ENCODE results near the gene TXNRD3.
"Not testable (repeated sequence)": the region's sequence is repeated elsewhere in the genome, so short reads cannot be mapped to it uniquely, and the experiment has no call there.

Gene TXNRD3

DNA sequence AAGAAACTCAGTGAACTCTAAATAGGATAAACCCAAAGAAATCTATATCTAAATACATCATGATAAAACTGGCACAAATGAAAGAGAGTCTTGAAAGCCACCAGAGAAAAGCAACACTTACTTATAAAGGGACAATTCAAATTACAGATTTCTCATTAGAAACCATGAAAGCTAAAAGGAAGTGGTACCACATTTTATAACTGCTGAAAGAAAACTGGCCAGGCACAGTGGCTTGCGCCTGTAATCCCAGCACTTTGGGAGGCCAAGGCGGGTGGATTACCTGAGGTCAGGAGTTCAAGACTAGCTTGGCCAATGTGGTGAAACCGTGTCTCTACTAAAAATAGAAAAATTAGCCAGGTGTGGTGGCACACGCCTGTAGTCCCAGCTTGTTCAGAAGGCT lies 59.4 kb downstream of the TXNRD3 start:
- DNase-seq (ENCODE audit: low spot score) = not testable (repeated sequence)

DNA sequence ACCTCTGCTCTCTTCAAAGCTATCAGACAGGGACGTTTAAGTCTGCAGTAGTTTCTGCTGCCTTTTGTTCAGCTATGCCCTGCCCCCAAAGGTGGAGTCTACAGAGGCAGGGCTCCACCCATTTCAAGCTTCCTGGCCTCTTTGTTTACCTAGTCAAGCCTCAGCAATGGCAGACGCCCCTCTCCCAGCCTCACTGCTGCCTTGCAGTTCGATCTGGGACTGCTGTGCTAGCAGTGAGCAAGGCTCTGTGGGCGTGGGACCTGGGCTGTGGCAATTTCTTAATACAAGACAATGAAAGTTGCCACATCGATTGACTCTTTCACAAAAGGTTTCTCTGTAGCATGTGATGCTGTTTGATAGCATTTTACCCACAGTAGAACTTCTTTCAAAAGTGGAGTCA lies 63.4 kb downstream of the TXNRD3 start:
- not testable (repeated sequence) for DNase-seq (ENCODE audit: low spot score)

DNA sequence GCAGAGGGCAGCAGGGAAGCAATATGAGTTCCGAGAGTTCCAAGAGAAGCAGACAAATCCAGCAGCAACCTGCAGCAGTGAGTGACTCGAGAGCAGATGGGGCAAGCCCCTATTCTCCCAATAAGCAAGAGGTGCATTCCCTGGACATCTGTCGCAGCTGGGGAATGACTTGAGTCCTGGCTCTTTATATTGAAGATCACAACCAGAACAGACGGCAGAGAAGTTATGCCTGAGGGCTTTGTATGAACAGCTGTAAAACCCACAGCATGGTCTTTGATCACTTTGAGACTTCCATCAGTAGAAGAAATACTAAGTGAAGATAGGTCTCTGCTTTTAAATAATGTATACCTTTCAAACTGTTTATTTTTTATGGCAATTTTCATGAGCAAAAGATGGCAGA lies 72.6 kb downstream of the TXNRD3 start:
- no peak for DNase-seq (ENCODE audit: low spot score)

DNA sequence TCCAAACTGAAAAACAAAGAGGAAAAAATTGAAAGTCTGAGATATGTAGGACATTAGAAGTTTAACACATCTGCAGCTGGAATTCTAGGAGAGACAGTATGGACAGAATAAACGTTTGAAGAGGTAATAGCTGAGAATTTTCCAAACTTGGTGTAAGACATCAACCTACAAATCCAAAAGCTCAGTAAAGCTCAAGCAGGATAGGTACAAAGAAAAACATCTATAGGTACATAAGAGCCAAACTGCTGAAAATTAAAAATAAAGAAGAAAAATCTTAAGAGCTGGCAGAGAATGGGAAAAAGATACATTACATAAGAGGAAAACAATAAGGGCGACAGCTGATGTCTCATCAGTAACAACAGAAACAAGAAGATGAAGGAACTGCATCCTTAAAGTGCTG lies 73.4 kb downstream of the TXNRD3 start:
- no peak for DNase-seq (ENCODE audit: low spot score)

DNA sequence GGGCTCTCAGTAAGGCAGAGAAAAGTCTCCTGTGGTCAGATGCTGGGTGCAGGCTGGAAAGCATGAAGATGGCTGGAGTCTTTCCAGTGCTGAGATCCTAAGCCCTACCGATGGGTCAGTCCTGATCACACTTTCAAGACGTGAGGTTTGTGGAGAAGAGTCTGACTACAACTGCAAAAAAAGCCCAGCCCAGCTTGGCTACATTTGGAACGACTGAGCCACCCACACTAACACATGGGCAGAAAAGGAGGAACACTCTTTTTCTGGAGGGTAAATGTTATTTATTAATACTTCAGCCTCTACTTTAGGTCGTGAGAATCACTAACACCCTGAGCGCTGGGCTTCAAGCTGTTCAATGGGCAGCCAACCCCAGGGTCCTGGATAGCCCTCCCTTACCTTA lies 74.2 kb downstream of the TXNRD3 start:
- no peak for DNase-seq (ENCODE audit: low spot score)

DNA sequence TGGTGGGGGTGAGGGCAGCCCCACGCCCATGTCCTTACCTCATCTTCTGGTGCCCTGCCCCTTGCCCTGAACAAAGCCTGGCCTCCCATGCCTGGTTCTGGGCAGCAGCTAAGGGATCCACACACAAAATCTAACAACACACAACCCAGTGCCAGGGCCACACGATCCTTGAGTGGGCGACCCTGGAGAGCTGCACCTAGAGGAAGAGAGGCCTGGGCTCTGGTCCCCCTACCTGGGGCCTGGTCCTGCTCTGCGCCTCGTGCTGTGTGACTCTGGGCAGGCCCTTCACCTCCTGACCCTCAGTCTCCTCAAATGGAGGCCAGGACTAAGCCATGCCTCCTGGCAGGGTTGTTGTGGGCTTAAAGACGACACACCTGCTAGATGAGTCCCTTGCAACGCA lies 76.2 kb downstream of the TXNRD3 start:
- DNase-seq (ENCODE audit: low spot score) = no peak

DNA sequence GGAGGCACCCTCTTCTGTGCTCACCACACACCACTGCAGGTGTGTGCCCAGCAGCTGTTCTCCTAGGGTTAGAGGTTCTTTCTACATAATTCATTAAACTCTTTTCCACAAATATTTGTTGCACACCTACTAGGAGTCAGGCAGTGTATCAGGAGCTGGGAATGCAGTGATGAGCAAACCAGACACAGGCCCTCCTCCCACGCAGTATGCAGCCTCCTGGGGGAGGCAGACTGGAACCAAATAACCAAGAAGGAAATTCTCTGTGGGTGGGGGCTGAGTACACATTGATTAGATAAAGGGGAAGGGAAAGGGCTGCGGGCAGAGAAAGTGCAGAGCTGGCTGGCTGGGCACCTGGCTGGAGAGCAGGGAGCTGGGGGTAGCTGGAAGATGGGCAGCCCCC lies 77.7 kb downstream of the TXNRD3 start:
- no peak for DNase-seq (ENCODE audit: low spot score)

DNA sequence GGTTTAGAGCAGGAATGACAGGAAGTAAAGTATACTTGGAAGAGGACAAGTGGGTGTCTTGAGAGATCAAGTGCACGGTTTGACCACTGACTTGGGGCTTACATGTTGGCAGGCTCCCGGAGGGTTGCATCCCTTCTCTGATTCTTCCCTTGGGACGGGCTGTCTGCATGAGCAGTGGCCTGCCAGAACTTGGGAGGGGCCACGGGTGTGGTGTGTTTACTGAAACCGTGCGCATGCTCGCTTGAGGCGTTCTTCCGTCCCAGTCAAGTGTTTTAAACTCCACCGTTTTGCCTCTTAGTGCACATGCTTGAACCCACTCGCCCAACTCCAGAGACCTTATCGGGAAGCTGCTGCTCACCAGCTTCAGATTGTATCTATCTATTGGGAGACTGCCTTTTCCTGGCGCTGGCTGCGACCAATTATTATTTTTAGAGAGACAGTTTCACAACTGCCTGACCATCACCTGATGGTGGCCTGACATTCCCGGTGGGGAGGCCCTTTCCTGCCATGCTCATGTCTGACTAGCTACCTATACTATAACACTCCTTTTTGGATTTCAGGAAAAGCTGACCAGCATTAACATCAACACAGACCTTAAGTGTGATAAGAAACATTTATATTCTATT lies 81.3 kb downstream of the TXNRD3 start:
- DNase-seq (ENCODE audit: low spot score) = no peak

DNA sequence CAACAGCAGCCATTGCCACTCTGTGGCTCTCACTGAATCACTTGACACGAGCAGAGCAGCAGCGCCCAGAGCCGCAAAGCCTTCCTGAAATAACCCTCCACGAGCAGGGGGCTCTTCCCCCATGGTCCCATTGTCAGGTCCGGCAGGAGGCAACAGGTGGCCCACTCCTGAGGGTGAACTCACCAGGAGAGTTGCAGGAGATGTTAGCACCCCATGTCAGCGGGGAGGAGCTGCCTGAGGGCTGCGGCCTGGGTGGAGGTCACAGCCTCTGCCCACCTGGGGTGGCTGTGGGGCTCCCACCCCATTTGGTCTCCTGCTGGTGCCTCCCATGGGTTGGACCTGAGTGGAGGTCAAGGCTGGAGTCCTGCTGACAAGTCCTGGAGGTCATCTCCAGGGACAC lies 83.8 kb downstream of the TXNRD3 start:
- DNase-seq (ENCODE audit: low spot score) = no peak

DNA sequence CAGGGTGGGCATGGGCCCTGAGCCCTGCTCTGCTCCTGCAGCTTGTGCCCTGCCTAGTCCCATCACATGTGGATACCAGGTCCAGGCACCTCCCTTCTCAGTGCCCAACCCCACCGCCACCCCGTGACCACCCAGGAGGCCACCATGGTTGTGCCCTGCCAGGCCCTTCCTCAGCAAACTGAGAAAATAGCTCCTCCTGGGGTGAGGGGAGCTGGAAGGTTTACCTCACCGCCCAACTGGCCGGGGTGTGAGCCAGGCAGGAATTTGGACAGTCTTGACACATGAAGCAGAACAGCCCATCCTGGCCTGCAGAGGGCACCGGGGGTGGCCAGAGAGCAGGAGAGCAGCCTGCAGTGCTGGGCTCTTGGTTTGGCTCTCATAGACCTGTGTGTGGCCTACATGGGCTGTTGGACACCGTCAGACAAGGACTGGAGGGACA lies 84.8 kb downstream of the TXNRD3 start:
- no peak for DNase-seq (ENCODE audit: low spot score)

DNA sequence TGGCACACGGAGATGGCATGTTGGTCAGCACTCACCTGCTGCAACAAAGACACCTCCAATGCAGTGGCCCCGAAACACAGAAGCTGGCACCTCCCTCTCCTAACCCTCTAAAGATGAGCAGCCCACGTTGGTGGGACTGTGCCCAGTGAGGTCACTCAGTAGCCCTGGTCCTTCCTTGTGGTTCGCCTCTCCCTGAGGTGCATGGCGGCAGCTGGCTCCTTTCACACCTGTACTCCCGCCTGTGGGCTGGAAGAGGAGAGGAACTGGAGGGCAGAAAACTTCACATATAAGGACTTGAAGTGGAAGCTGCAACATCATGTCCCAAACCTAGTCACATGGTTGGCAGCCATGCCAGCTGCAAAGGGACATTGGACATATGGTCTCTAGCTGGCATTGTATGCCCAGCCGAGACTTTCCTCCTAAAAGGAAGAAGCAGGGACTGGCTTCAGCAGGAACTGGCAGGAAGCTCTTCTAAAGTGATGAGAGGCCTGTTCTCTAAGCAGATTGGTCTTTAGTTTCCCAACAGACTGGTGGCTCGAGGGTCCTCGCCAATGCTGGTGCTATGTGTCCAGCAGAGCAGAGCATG lies 85.4 kb downstream of the TXNRD3 start:
- no peak for DNase-seq (ENCODE audit: low spot score)

DNA sequence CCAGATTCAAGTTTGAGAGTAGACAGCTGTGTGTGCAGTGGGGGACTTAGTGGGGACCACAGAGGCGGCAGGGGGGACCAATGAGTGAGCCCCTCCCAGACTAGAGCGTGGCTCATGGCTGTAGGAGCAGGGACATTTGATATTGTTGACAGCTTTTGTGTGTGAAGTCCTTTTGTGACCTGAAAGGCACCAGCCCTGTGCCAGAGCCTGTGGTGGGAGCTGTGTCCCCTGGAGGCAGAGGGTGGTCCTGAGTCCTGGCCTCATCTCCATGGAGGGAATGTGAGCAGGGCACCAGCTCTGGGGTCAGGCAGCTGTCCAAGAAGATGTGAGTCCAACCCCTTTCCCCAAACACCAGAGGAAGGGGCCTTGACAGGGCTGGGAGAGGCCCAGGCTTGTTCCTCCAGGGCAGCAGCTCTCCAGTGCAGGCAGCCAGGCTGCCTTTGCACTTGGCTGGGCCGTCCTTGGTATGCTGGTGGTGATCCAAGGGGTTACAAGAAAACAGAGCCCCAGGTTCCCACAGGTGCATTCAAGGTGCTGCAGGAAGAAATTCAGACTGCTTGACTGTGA lies 86.1 kb downstream of the TXNRD3 start:
- DNase-seq (ENCODE audit: low spot score) = no peak

DNA sequence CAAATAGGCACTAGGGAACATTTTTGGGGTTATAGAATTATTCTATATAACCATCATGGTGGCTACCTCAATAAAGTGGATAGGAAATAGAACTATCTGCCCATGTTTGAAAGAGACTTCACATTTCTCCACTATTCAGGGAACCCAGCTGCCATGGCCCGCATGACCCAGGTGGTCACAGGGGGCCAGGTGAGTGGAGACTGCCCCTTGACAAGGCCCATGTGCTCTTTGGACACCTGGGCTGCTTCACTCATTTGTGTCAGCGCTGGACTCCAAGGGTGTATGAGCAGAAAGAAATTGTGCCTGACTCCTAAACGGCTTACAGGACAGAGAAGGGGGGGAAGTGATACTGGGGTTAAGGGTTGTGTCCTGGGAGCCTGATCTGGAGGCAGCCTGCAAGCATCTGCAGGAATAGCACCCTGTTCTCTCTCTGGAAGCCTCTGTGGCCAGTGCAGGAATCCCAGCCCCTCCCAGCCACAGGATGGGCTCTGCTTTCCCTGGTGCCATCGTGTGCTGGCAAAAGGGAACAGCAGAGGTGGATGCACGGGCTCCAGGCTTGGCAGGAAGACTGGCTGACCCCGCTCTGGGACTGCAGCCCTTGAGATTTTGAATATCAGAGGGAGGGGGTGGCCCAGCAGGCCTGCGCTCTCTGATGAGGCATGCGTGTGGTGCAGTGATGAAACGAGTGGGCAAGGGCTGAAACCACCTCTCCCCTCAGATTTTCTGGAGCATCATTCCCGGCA lies 87.1 kb downstream of the TXNRD3 start:
- no peak for DNase-seq (ENCODE audit: low spot score)

DNA sequence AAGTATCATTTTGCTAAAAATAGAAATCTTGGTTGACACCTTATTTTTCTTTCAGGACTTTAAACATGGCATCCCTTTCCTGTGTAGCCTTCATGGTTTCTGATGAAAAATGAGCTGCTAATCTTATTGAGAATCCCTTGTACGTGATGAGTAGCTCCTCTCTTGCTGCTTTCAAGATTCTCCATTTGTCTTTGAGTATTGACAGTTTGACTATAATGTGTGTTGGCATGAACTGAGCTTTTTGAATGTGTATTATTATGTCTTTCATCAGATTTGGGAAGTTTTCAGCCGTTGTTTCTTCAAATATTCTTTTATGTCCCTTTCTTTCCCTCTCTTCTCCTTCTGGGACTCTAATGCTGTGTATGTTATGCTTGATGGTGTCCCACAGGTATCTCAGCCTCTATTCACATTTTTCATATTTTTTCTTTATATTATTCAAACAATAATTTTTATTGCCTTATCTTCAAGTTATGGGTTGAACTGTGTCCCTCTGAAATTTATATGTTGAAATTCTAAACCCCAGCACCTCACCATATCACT lies 92.1 kb downstream of the TXNRD3 start:
- DNase-seq (ENCODE audit: low spot score) = no peak

DNA sequence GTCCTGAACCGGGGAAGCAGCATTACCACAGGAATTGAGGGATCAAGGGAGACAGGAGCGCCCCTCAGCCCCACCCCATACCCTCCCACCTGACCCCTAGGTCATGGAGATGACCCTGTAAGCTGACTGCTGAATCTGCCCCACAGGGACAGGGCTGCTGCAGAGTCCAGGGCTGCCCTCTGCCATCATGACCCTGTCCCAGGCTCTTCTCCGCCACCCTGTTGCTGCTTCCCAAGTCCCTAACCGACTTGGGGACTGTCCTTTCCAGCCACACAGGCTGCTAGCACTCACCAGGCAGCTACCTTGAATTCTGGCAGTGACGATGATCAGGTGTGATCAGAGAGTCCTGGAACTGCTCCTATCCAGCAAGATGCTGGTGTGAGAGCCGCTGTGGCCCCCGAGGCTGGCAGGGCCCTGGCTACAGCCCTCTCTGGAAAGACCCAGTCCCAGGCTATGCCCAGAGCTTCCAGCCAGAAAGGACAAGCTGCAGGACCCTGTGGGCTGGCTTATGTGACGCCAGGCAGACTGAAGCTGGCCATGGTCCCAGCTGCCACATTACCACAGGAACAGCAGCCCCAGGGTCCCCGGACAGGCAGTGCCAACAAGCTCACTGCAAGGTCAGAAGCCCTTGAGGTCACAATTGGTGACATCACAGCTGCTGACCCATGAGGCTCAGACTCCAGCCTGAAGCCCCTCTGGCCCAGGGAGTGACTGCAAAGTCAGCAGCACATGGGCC lies 96.4 kb downstream of the TXNRD3 start, which contains the start of gene C3orf22:
Gene C3orf22 (minus strand): TSS at position 597 of the 736 bp plus-strand sequence. CDS start 5,542 bp downstream, outside the sequence.
- DNase-seq (ENCODE audit: low spot score) = peak; percentile 53

DNA sequence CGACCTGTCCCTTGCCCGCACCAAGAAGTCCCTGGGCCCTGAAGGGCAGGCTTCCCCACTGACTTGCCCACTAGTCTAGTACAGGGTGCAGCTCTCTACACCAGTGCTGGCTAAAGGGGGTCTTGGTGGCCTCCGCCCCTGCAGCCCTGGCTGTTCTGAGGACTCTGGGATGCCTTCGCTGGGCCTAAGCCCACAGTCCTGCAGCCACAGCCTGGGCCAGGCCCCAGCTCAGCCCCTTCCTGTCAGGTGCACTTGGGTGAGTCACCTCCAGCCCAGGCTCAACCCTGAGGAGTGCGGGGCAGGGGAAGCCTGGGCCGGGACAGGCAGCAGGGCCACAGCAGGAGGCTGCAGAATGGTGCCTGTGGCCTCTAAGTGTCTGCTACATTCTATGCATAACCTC lies 97.2 kb downstream of the TXNRD3 start:
- peak; percentile 50 for DNase-seq (ENCODE audit: low spot score)

DNA sequence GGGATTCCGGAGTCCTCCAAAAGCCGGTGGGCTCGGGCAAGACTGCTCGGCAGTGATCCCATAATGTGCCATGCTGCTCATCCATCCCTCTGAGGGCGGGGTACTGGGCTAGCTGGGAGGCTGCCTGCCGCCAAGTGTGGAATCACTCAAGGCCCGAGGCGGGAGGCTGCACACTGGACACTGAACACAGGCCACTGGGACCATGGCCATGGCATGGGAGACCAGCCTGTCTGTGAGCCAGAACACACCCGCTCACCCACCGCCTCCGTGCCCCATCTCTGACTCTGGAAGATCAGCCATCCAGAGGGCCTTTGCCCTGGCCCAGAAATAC lies 97.5 kb downstream of the TXNRD3 start:
- DNase-seq (ENCODE audit: low spot score) = peak; percentile 64
